Esophagus muscularis mucosa (tissue), 4 donors: ENCODE measurements around the gene SORCS2.

Experiments
- EP300 ChIP-seq: sonication (generic); formaldehyde crosslinking; IDR thresholded peaks from one replicate; pipeline ENCODE4 v1.6.1; 2017; ENCODE audit warnings: antibody characterized with exemption
- POLR2AphosphoS5 ChIP-seq, 2 donors: sonication (generic); formaldehyde crosslinking; IDR thresholded peaks; one replicate each; pipeline ENCODE4 v1.6.1; 2017; ENCODE audit warnings: antibody characterized with exemption in 2 of 2
- TF ChIP-seq, protein P1 (sequence below), 3 experiments: fragments of 200-600 bp in 2 of 3; fragments of 450-650 bp in 1 of 3; sonication (generic) in 2 of 3; IDR thresholded peaks; one replicate each; pipeline ENCODE4 v1.5.1; 2017 to 2019; ENCODE audit warnings: antibody characterized with exemption in 3 of 3, mild to moderate bottlenecking in 2 of 3, moderate library complexity in 1 of 3

DNA sequence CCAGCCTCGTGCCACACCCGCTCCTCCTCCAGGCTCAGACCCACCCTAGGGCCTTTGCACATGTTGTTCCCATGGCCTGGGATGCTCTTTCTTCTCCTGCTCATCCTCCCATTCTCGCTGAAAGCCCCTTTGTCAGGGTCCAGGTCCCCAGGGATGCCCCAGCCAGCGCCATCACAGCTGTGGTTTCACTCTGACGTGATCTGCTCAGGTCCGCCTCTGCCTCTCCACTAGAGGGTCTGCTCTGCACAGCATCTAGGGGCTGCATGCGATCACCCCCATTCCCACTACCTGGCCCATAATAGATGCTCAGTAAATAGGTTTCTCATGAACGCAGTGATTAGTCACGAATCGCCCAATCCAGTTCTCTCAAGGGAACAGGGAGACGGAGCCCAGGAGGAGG is 524.8 kb downstream of the SORCS2 start:
- TF ChIP-seq, protein P1, sequence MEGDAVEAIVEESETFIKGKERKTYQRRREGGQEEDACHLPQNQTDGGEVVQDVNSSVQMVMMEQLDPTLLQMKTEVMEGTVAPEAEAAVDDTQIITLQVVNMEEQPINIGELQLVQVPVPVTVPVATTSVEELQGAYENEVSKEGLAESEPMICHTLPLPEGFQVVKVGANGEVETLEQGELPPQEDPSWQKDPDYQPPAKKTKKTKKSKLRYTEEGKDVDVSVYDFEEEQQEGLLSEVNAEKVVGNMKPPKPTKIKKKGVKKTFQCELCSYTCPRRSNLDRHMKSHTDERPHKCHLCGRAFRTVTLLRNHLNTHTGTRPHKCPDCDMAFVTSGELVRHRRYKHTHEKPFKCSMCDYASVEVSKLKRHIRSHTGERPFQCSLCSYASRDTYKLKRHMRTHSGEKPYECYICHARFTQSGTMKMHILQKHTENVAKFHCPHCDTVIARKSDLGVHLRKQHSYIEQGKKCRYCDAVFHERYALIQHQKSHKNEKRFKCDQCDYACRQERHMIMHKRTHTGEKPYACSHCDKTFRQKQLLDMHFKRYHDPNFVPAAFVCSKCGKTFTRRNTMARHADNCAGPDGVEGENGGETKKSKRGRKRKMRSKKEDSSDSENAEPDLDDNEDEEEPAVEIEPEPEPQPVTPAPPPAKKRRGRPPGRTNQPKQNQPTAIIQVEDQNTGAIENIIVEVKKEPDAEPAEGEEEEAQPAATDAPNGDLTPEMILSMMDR (IDR thresholded peaks at IDR 0.05): no peak
- TF ChIP-seq EP300: no peak
- no peak for TF ChIP-seq POLR2AphosphoS5 (IDR thresholded peaks at IDR 0.05)
